GM13977 (cell line): ENCODE measurements around the gene SOCS3.

Source experiments
- DNase-seq: peaks from one replicate; pipeline ENCODE4 v3.0.0; 2012; ENCODE audit warnings: low spot score
- in situ Hi-C: fragments of 300-500 bp; cut with MboI; formaldehyde crosslinking; loops from one replicate; pipeline ENCODE4 v1.12.0; 2022; ENCODE audit warnings: low sequenced_read_pairs, low pct_unique_long_range_greater_than_20kb, mixed read lengths, inconsistent platforms; ENCODE audit not compliant: unreplicated experiment
- TF ChIP-seq, protein P1 (sequence below): IDR thresholded peaks from 2 replicates; pipeline ENCODE4 v1.5.1; 2012; ENCODE audit warnings: mild to moderate bottlenecking, control low read depth; ENCODE audit not compliant: insufficient read depth; ENCODE audit errors: extremely low read depth, missing control alignments

The SOCS3 gene, protein sequence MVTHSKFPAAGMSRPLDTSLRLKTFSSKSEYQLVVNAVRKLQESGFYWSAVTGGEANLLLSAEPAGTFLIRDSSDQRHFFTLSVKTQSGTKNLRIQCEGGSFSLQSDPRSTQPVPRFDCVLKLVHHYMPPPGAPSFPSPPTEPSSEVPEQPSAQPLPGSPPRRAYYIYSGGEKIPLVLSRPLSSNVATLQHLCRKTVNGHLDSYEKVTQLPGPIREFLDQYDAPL

DNA sequence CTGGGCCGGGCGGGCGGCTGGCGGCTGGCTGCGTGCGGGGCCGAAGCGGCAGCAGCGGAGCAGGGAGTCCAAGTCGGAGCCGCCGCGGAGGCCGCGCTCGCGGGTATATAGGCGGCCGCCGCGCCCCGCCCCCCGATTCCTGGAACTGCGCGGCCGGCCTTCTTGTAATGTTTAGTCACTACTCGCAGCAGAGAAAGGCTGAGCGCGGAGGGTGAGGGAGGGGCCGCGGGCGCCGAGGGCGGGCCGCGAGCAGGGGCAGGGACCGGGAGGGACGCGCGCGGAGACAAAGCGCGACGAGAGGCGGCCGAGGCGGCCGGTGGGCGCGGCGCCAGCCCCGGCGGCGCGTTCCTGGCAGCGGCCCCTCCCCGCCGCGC lies at the start of gene SOCS3:
SOCS3 (minus strand) TSS at position 81 of the 374 bp plus-strand sequence. CDS start 982 bp downstream, outside the sequence.
- in situ Hi-C loops = no loop called here
- TF ChIP-seq, protein P1, sequence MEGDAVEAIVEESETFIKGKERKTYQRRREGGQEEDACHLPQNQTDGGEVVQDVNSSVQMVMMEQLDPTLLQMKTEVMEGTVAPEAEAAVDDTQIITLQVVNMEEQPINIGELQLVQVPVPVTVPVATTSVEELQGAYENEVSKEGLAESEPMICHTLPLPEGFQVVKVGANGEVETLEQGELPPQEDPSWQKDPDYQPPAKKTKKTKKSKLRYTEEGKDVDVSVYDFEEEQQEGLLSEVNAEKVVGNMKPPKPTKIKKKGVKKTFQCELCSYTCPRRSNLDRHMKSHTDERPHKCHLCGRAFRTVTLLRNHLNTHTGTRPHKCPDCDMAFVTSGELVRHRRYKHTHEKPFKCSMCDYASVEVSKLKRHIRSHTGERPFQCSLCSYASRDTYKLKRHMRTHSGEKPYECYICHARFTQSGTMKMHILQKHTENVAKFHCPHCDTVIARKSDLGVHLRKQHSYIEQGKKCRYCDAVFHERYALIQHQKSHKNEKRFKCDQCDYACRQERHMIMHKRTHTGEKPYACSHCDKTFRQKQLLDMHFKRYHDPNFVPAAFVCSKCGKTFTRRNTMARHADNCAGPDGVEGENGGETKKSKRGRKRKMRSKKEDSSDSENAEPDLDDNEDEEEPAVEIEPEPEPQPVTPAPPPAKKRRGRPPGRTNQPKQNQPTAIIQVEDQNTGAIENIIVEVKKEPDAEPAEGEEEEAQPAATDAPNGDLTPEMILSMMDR = no peak
- peak; percentile 95 for DNase-seq

DNA sequence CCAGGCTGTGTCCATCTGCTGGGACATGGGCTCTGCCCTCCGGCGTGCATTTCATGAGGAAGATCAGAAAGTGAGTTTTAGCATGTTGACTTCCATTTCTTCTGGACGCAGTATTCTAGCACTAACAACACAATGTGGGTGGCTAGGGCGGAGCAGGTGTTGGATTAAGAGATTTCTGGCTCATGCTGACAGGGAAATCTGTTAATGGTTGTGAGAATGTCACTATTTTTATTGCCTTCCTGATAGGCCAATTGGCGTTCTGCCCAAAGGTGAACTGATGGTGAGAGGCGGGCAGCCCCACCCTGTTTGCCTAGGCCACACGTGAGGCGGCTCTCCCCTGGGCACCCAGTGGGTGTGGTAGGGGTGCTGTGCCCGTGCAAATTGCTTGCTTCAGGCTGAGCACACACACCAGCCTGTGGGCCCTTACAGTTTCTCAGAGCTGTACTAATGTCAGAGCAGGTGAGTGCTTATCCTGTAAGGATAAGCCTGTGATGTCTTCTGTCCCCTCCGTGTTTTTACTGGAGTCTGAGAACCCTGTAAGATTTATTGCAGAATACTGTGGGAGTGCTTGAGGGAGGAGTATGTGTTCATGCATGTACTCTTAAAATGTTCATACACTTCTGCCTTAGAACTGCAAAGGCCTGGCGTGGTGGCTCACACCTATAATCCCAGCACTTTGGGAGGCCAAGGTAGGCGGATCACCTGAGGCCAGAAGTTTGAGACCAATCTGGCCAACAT lies 49.5 kb upstream of the SOCS3 start:
- TF ChIP-seq, protein P1 = no peak
- in situ Hi-C loops = no loop called here
- DNase-seq = no peak

DNA sequence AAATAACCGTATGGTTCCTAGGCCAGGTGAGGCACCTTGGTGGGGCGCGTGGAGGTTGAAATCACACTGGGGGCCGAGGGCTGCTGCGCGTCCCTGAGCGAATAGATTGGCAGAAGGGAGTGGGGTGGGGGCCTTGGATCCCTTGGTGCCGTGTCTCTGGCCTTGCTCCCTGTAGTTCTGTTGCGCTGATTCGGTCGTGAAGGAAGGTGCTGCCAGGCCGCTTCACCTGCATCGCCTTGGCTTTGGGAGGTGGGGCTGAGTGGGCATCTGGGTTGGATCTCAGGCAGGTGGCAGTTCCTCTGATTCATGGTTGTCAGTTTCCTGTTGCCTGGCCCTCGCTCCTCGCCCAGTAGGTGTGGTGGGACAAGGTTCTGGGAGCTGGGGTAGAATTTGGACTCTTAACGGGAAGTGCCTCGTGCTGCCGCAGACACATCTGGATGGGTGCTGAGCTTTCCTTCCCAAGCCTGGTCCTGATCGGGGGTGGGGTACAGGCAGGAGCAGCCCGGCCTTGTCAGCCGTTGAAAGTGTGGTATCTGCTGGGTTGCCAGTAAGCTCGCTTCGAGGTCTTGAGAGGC lies 48.7 kb upstream of the SOCS3 start:
- in situ Hi-C loops = no loop called here
- no peak for DNase-seq
- TF ChIP-seq, protein P1 = no peak

DNA sequence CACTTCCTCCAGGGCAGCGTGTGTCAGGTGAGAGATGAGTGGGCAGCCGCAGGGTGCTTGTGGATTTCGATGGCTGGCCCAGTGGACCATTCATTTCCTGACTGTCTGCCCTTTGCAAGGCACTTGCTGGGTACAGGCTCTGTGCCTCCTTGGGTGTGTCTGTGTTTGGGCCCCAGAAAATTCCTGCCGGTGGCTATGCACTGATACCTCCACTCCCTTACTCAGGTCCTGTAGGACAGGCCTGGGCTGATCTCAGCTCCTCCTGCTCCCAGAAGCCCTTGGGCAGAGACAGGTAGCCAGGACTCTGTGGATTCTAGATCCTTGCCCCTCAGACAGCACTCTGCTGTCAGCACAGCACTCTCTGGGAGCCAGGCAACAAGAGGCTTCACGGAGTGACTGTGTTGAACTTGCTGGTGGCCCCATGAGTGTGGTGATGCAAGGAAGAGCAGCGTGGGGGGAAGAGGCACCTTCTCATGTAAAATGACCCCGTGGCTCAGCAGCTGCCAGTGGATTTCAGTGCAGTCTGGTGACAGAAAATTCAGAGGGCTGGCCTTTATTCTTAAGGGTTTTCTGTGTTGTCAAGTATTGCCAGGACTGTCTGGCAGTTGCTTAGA lies 47.6 kb upstream of the SOCS3 start:
- in situ Hi-C loops = no loop called here
- TF ChIP-seq, protein P1 = no peak
- DNase-seq = no peak

DNA sequence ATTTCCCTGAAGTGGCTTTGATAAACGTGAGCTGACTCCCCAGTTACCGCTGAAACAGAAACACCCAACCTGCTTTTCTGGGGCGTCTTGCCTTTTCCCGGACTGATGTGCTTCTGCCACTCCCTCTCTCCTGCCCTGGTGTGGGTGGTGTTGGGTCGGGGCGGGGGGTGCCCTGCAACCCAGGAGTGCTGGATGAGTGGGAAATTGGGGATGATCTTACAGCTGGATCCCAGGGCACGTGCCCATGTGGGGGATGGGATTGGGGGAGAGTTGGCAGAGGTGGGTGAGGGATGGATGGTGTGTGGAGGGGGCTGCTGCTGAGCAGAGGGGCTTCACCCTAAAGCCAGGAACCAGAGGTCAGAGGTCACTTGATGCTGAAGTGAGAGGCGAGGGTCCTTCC lies 47.0 kb upstream of the SOCS3 start:
- TF ChIP-seq, protein P1 = no peak
- no peak for DNase-seq
- in situ Hi-C loops = no loop called here

DNA sequence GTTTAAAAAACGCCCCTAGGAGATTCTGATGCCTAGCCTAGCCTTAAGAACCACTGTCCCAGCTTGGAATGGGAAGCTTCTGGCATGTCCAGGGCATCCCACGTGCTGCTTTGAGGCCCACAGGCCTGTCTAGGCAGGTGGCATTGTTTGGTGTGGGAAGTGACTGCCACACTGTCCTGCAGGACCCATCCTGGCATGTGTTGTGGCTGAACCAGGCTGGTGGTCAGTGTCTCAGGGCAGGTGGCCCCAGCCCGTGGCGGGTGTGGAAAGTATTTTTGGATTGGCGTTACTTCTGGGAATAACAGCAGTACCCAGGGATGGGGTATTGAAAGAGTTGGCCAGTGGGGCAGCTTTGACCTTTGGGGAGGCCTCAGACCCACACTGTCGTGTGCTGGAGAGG lies 46.5 kb upstream of the SOCS3 start:
- TF ChIP-seq, protein P1 = no peak
- in situ Hi-C loops = no loop called here
- no peak for DNase-seq
